Liver (tissue), 9 donors: ENCODE results near the gene ZNRF3. TPM values are rescaled to one million over a fixed set of nuclear protein-coding genes. Genes with fewer than 3 reads are reported as not detected.

Experiments used
- DNase-seq: peaks from one replicate; pipeline ENCODE4 v3.0.0-alpha.2; 2017; ENCODE audit warnings: low spot score
- H3K27ac ChIP-seq, 2 donors: one replicate each; pipeline ENCODE4 v1.7.0; 2013; ENCODE audit warnings: inconsistent platforms in 2 of 2, low read length in 2 of 2, control low read depth in 1 of 2, low read depth in 1 of 2, mild to moderate bottlenecking in 1 of 2
- H3K27me3 ChIP-seq, 4 donors: one replicate each; pipeline versions ENCODE4 v1.6.1 to v1.7.0; 2013; ENCODE audit warnings: low read length in 3 of 4, inconsistent platforms in 1 of 4, mild to moderate bottlenecking in 1 of 4, moderate library complexity in 1 of 4; ENCODE audit not compliant: control insufficient read depth in 4 of 4, insufficient read depth in 4 of 4
- H3K36me3 ChIP-seq, 4 donors: one replicate each; pipeline versions ENCODE4 v1.6.1 to v1.7.0; 2013; ENCODE audit warnings: low read length in 3 of 4, mild to moderate bottlenecking in 3 of 4, low read depth in 1 of 4, moderate library complexity in 1 of 4; ENCODE audit not compliant: control insufficient read depth in 4 of 4, insufficient read depth in 3 of 4
- H3K4me1 ChIP-seq, 4 donors: one replicate each; pipeline versions ENCODE4 v1.6.1 to v1.7.0; 2013; ENCODE audit warnings: low read length in 3 of 4, mild to moderate bottlenecking in 3 of 4, moderate library complexity in 1 of 4; ENCODE audit not compliant: control insufficient read depth in 4 of 4, insufficient read depth in 4 of 4
- H3K4me3 ChIP-seq, 3 donors: one replicate each; pipeline versions ENCODE4 v1.6.1 to v1.7.0; 2013; ENCODE audit warnings: low read length in 3 of 3, control low read depth in 1 of 3, low read depth in 1 of 3, mild to moderate bottlenecking in 1 of 3
- H3K9ac ChIP-seq, 2 donors: one replicate each; pipeline ENCODE4 v1.7.0; 2013; ENCODE audit warnings: low read length in 2 of 2, mild to moderate bottlenecking in 2 of 2, moderate library complexity in 2 of 2, control low read depth in 1 of 2, low read depth in 1 of 2
- H3K9me3 ChIP-seq, 4 donors: one replicate each; pipeline versions ENCODE4 v1.6.1 to v1.7.0; 2013; ENCODE audit warnings: low read length in 3 of 4; ENCODE audit not compliant: control insufficient read depth in 4 of 4
- EGR1 ChIP-seq, 2 donors: IDR thresholded peaks; 2 replicates each; pipeline ENCODE4 v1.6.1; 2016 to 2018; ENCODE audit warnings: antibody characterized with exemption in 2 of 2, low read depth in 2 of 2
- FOXA1 ChIP-seq: IDR thresholded peaks from 2 replicates; pipeline ENCODE4 v1.6.1; 2016; ENCODE audit warnings: antibody characterized with exemption
- FOXA2 ChIP-seq: IDR thresholded peaks from 2 replicates; pipeline ENCODE4 v1.6.1; 2016; ENCODE audit warnings: antibody characterized with exemption
- GABPA ChIP-seq, 2 donors: IDR thresholded peaks in 1 of 2; conservative IDR thresholded peaks in 1 of 2; 2 replicates each; pipeline ENCODE4 v1.6.1; 2016; ENCODE audit warnings: antibody characterized with exemption in 2 of 2, mild to moderate bottlenecking in 1 of 2, moderate library complexity in 1 of 2
- HNF4A ChIP-seq, 2 donors: conservative IDR thresholded peaks; 2 replicates each; pipeline ENCODE4 v1.6.1; 2016; ENCODE audit warnings: antibody characterized with exemption in 2 of 2, mild to moderate bottlenecking in 2 of 2
- HNF4G ChIP-seq: IDR thresholded peaks from 2 replicates; pipeline ENCODE4 v1.6.1; 2016; ENCODE audit warnings: antibody characterized with exemption
- JUND ChIP-seq, 2 donors: IDR thresholded peaks; 2 replicates each; pipeline ENCODE4 v1.6.1; 2016; ENCODE audit warnings: antibody characterized with exemption in 2 of 2
- NR2F2 ChIP-seq: IDR thresholded peaks from 2 replicates; pipeline ENCODE4 v1.6.1; 2016; ENCODE audit warnings: antibody characterized with exemption
- RAD21 ChIP-seq, 2 donors: IDR thresholded peaks; 2 replicates each; pipeline ENCODE4 v1.6.1; 2016; ENCODE audit warnings: antibody characterized with exemption in 2 of 2, mild to moderate bottlenecking in 2 of 2
- RXRA ChIP-seq, 2 donors: IDR thresholded peaks; 2 replicates each; pipeline ENCODE4 v1.6.1; 2017 to 2018; ENCODE audit warnings: antibody characterized with exemption in 2 of 2, mild to moderate bottlenecking in 1 of 2
- SP1 ChIP-seq: IDR thresholded peaks from 2 replicates; pipeline ENCODE4 v1.6.1; 2018; ENCODE audit warnings: antibody characterized with exemption, mild to moderate bottlenecking
- TAF1 ChIP-seq: conservative IDR thresholded peaks from 2 replicates; pipeline ENCODE4 v1.6.1; 2016; ENCODE audit warnings: antibody characterized with exemption, mild to moderate bottlenecking
- YY1 ChIP-seq: IDR thresholded peaks from 2 replicates; pipeline ENCODE4 v1.6.1; 2016; ENCODE audit warnings: antibody characterized with exemption, mild to moderate bottlenecking
- WGBS: extraction: QIAGEN DNeasy Blood & Tissue Kit; methylation state at CpG from one replicate; pipeline ENCODE4 v1.1.7; 2013; 5-methylcytosine and 5-hydroxymethylcytosine counted together
- polyA plus RNA-seq, 2 donors: library from polyadenylated mRNA; stranded (reverse) in 1 of 2; unstranded in 1 of 2; fragments of 200-250 nt in 1 of 2; fragments of >200 nt in 1 of 2; fragmentation: Nextera tagmentation in 1 of 2; extraction: Ambion mirVana in 1 of 2; gene quantifications; one replicate each; pipeline versions ENCODE4 v1.2.1 to v1.2.3, GENCODE V29; 2013 to 2015
- total RNA-seq, 2 donors: library from RNA; depleted of rRNA; stranded (reverse); fragments of >200 nt; gene quantifications; one replicate each; pipeline ENCODE4 v1.2.3, GENCODE V29; 2014
- TF ChIP-seq, protein P1 (sequence below): fragments of 150-350 bp; IDR thresholded peaks from 2 replicates; pipeline ENCODE4 v1.5.1; 2017; ENCODE audit warnings: improper control_type of control experiment, low read depth, low read length; ENCODE audit not compliant: missing input control
- TF ChIP-seq, protein P2 (sequence below): IDR thresholded peaks from 2 replicates; pipeline ENCODE4 v1.6.1; 2016; ENCODE audit warnings: antibody characterized with exemption
- TF ChIP-seq, protein P3 (sequence below): IDR thresholded peaks from 2 replicates; pipeline ENCODE4 v1.6.1; 2016; ENCODE audit warnings: antibody characterized with exemption, mild to moderate bottlenecking
- TF ChIP-seq, protein P4 (sequence below): IDR thresholded peaks from 2 replicates; pipeline ENCODE4 v1.6.1; 2016; ENCODE audit warnings: antibody characterized with exemption
- donor health status: healthy.
- donor health status: healthy.
- donor health status: healthy.
- donor health status: healthy.
- donor health status: healthy.

ZNRF3 gene
- total and polyA plus RNA-seq, 4 donors: 2.2 to 5.9 (median 4.7) TPM

DNA sequence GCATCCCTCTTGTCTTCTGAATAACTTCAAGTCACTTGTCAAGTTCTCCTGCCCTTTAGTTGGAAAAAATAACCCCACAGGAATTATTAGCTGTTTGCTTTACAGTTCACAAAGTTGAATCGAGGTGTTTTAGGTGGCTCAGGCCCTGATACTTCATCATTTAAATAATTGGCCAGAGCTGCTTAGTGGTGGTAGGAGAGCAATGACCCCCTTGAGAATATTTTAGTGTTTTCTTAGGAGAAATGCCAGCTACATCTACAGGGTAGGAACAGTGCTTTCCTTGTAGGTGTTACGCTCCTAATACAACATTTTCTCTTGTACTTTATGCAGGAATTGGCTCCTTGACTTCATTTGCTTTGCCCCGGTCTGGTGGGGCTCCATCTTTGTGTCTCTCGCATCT, 105.1 kb downstream of the ZNRF3 start:
- Histone ChIP-seq H3K27me3 (no peaks in the 10 kb centered on the region), H3K4me3 (no peak overlapping the region), H3K36me3 (peaks cover 2 to 18% (median 6%) of the 10 kb centered on the region in 4 donors), H3K4me1 (peaks cover 0 to 4% (median 1%) of the 10 kb centered on the region in 4 donors), H3K27ac (no peak overlapping the region), H3K9ac (no peak overlapping the region), H3K9me3 (peaks cover 0 to 2% (median 0%) of the 10 kb centered on the region in 4 donors)
- TF ChIP-seq HNF4A (conservative IDR thresholded peaks at IDR 0.05) (no peak), SP1 (no peak), HNF4G (no peak), FOXA2 (no peak)
- TF ChIP-seq, protein P1, sequence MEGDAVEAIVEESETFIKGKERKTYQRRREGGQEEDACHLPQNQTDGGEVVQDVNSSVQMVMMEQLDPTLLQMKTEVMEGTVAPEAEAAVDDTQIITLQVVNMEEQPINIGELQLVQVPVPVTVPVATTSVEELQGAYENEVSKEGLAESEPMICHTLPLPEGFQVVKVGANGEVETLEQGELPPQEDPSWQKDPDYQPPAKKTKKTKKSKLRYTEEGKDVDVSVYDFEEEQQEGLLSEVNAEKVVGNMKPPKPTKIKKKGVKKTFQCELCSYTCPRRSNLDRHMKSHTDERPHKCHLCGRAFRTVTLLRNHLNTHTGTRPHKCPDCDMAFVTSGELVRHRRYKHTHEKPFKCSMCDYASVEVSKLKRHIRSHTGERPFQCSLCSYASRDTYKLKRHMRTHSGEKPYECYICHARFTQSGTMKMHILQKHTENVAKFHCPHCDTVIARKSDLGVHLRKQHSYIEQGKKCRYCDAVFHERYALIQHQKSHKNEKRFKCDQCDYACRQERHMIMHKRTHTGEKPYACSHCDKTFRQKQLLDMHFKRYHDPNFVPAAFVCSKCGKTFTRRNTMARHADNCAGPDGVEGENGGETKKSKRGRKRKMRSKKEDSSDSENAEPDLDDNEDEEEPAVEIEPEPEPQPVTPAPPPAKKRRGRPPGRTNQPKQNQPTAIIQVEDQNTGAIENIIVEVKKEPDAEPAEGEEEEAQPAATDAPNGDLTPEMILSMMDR: no peak
- WGBS: 95% methylated on average over 4 of the region's 4 CpGs
- no peak for DNase-seq

DNA sequence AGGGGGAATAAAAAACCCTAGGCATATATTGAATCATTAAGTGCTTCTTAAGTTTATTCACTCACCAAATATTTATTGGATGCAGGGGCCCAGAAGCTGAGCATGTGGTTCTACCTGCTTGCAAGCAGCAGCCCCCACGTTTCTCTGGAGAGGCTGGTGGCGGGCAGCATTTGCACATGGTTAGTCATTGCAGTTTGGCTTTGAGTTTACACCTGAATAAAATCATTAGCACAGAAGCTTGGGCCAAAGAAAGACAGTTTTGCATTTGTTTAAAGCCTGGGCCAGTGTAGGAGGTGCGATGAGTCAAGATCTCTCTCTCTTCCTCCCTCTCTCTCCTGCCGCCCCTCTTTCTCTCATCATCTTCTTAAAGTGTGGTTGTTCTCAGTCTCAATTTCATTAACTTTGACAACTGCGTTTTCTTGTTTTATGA, 105.7 kb downstream of the ZNRF3 start:
- no peak for DNase-seq
- H3K27ac ChIP-seq: no peak overlapping the region

More for the DNA sequence above, 105.7 kb downstream of the ZNRF3 start:
- 86% methylated on average over 5 of the region's 5 CpGs for WGBS
- no peak overlapping the region for H3K4me3 ChIP-seq
- no peak for TF ChIP-seq RAD21 (IDR thresholded peaks at IDR 0.05)
- TF ChIP-seq, protein P2, sequence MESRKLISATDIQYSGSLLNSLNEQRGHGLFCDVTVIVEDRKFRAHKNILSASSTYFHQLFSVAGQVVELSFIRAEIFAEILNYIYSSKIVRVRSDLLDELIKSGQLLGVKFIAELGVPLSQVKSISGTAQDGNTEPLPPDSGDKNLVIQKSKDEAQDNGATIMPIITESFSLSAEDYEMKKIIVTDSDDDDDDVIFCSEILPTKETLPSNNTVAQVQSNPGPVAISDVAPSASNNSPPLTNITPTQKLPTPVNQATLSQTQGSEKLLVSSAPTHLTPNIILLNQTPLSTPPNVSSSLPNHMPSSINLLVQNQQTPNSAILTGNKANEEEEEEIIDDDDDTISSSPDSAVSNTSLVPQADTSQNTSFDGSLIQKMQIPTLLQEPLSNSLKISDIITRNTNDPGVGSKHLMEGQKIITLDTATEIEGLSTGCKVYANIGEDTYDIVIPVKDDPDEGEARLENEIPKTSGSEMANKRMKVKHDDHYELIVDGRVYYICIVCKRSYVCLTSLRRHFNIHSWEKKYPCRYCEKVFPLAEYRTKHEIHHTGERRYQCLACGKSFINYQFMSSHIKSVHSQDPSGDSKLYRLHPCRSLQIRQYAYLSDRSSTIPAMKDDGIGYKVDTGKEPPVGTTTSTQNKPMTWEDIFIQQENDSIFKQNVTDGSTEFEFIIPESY: no peak
- no peak for TF ChIP-seq NR2F2
- TF ChIP-seq RXRA (IDR thresholded peaks at IDR 0.05): no peak
- TF ChIP-seq, protein P3, sequence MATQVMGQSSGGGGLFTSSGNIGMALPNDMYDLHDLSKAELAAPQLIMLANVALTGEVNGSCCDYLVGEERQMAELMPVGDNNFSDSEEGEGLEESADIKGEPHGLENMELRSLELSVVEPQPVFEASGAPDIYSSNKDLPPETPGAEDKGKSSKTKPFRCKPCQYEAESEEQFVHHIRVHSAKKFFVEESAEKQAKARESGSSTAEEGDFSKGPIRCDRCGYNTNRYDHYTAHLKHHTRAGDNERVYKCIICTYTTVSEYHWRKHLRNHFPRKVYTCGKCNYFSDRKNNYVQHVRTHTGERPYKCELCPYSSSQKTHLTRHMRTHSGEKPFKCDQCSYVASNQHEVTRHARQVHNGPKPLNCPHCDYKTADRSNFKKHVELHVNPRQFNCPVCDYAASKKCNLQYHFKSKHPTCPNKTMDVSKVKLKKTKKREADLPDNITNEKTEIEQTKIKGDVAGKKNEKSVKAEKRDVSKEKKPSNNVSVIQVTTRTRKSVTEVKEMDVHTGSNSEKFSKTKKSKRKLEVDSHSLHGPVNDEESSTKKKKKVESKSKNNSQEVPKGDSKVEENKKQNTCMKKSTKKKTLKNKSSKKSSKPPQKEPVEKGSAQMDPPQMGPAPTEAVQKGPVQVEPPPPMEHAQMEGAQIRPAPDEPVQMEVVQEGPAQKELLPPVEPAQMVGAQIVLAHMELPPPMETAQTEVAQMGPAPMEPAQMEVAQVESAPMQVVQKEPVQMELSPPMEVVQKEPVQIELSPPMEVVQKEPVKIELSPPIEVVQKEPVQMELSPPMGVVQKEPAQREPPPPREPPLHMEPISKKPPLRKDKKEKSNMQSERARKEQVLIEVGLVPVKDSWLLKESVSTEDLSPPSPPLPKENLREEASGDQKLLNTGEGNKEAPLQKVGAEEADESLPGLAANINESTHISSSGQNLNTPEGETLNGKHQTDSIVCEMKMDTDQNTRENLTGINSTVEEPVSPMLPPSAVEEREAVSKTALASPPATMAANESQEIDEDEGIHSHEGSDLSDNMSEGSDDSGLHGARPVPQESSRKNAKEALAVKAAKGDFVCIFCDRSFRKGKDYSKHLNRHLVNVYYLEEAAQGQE: no peak
- no peak for TF ChIP-seq SP1
- TF ChIP-seq JUND (IDR thresholded peaks at IDR 0.05): no peak
- TF ChIP-seq, protein P1: no peak
- no peak for TF ChIP-seq FOXA2
- TF ChIP-seq, protein P4, sequence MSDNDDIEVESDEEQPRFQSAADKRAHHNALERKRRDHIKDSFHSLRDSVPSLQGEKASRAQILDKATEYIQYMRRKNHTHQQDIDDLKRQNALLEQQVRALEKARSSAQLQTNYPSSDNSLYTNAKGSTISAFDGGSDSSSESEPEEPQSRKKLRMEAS: no peak
- TF ChIP-seq EGR1 (IDR thresholded peaks at IDR 0.05; ENCODE audit: low read depth in 2 of 2): no peak
- TF ChIP-seq TAF1: no peak
- TF ChIP-seq FOXA1: no peak
- TF ChIP-seq YY1: no peak
- no peak for TF ChIP-seq GABPA (IDR thresholded peaks at IDR 0.05 in 1 of 2, conservative IDR thresholded peaks at IDR 0.05 in 1 of 2)
- H3K36me3 ChIP-seq: peaks cover 2 to 18% (median 6%) of the 10 kb centered on the region in 4 donors
- H3K9me3 ChIP-seq: peaks cover 0 to 2% (median 0%) of the 10 kb centered on the region in 4 donors
- H3K4me1 ChIP-seq: peaks cover 0 to 3% (median 1%) of the 10 kb centered on the region in 4 donors
- H3K9ac ChIP-seq: no peak overlapping the region
- no peaks in the 10 kb centered on the region for H3K27me3 ChIP-seq
